ENCODE measurements around the gene PBRM1. TPM values are rescaled to one million over a fixed set of nuclear protein-coding genes. Genes with fewer than 3 reads are reported as not detected.

PBRM1 gene
- total RNA-seq, 1 donor from 2014 or later = 116 TPM

DNA sequence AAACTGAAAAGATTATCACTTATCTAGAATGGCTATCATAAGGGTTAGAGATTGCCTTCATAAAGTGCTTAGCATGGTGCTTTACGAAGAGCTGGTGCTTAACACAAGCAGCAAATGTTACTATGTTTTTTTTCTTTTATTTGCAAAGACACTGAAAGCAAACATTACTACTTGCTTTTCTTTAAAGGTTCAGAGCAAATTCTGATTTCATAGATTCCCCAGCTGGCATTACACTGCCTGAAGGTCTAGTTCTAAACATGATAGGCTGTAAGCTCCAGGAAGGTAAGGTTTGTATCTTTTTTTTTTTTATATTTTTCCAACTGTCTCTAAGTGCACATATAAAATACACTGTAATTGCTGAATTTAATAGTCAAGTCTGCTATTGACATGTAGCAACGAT lies 77.4 kb downstream of the PBRM1 start:
- no peak overlapping the region for H3K4me3 Mint-ChIP-seq
- TF ChIP-seq, protein P1, sequence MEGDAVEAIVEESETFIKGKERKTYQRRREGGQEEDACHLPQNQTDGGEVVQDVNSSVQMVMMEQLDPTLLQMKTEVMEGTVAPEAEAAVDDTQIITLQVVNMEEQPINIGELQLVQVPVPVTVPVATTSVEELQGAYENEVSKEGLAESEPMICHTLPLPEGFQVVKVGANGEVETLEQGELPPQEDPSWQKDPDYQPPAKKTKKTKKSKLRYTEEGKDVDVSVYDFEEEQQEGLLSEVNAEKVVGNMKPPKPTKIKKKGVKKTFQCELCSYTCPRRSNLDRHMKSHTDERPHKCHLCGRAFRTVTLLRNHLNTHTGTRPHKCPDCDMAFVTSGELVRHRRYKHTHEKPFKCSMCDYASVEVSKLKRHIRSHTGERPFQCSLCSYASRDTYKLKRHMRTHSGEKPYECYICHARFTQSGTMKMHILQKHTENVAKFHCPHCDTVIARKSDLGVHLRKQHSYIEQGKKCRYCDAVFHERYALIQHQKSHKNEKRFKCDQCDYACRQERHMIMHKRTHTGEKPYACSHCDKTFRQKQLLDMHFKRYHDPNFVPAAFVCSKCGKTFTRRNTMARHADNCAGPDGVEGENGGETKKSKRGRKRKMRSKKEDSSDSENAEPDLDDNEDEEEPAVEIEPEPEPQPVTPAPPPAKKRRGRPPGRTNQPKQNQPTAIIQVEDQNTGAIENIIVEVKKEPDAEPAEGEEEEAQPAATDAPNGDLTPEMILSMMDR (IDR thresholded peaks at IDR 0.05) = no peak
- no peak overlapping the region for H3K4me3 ChIP-seq
- H3K4me1 ChIP-seq = no peaks in the 10 kb centered on the region
- H3K9me3 Mint-ChIP-seq = no peaks in the 10 kb centered on the region
- H3K27me3 ChIP-seq = no peaks in the 10 kb centered on the region
- no peak overlapping the region for H3K4me2 ChIP-seq
- no peaks in the 10 kb centered on the region for H3K79me2 ChIP-seq (ENCODE audit: low read depth)
- H4K20me1 ChIP-seq (ENCODE audit: low read depth) = no peaks in the 10 kb centered on the region
- no peaks in the 10 kb centered on the region for H3K27me3 Mint-ChIP-seq (ENCODE audit: insufficient read depth, low read depth)
- H2AFZ ChIP-seq (replicated peaks) = no peak overlapping the region
- H3K9me3 ChIP-seq (ENCODE audit: low read depth) = no peaks in the 10 kb centered on the region
- H3F3A ChIP-seq (ENCODE audit: low read depth) = no peaks in the 10 kb centered on the region
- no peak overlapping the region for H3K9ac ChIP-seq
- no peak for DNase-seq (ENCODE audit: low spot score)
- no peaks in the 10 kb centered on the region for H3K36me3 ChIP-seq
- no peak overlapping the region for H3K27ac ChIP-seq
- peaks cover 44% of the 10 kb centered on the region for H3K36me3 Mint-ChIP-seq
- no peaks in the 10 kb centered on the region for H3K4me1 Mint-ChIP-seq
- H3K27ac Mint-ChIP-seq = no peak overlapping the region

DNA sequence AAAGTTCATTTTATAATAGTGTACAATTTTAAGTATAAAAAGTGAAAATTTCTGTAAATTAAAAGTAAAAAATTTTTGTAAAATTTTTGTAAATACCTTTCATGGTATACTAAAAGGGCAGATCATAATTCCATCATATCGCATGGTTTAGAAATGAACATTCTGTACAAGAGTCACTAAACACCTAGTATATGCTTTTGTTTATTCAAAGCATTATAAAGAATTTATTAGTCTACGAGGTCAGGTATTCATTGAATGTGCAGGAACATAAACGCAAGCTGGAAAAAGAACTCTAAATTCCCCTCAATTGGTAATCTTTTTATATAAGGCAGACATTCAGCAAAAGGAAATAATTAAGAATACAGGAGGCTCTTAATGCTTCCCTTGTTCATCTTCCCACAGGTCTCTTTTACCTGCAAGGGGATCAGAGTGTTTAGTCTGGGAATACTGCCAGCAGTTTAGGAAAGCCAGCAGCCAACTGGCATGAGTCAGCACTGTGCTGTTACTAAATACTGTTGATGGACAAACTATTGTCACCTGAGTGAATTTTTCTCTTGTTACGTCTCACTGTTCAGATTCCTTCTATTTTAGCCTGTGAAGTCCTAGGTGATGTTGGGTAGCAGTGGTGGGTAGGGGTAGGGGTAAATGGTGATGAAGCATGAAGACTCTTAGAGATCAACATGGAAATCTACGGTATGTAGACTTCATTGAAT lies 79.2 kb downstream of the PBRM1 start:
- no peaks in the 10 kb centered on the region for H3K4me1 Mint-ChIP-seq
- Histone ChIP-seq H3K4me1 (no peaks in the 10 kb centered on the region), H2AFZ (replicated peaks) (no peak overlapping the region), H3K9me3 (ENCODE audit: low read depth) (no peaks in the 10 kb centered on the region), H3K79me2 (ENCODE audit: low read depth) (no peaks in the 10 kb centered on the region), H3K9ac (no peak overlapping the region), H4K20me1 (ENCODE audit: low read depth) (no peaks in the 10 kb centered on the region), H3K27me3 (no peaks in the 10 kb centered on the region), H3K4me3 (no peak overlapping the region), H3F3A (ENCODE audit: low read depth) (no peaks in the 10 kb centered on the region), H3K4me2 (no peak overlapping the region), H3K36me3 (no peaks in the 10 kb centered on the region), H3K27ac (no peak overlapping the region)
- H3K4me3 Mint-ChIP-seq = no peak overlapping the region
- TF ChIP-seq, protein P1 (IDR thresholded peaks at IDR 0.05) = no peak
- TF ChIP-seq EZH2phosphoT487 (IDR thresholded peaks at IDR 0.05) (no peak), EZH2 (IDR thresholded peaks at IDR 0.05) (no peak)
- no peaks in the 10 kb centered on the region for H3K27me3 Mint-ChIP-seq (ENCODE audit: insufficient read depth, low read depth)
- peaks cover 8% of the 10 kb centered on the region for H3K9me3 Mint-ChIP-seq
- peaks cover 55% of the 10 kb centered on the region for H3K36me3 Mint-ChIP-seq
- DNase-seq (ENCODE audit: low spot score) = no peak
- H3K27ac Mint-ChIP-seq = no peak overlapping the region

DNA sequence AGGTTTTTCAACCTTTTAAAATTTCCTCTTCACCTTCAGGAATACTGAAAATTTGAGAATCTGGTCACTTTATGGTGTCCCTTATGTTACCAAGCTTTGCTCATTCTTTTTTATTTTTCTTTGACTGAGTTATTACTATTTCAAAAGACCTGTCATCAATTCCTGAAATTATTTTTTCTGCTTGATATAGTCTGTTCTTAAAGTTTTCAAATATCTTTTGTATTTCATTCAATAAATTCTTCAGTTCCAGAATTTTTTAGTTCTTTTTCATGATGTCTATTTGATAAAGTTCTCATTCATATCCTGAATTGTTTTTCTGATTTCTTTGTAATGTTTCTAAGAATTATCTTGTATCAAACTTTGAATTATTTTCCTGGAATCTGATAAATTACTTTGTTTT lies 85.5 kb downstream of the PBRM1 start:
- Histone ChIP-seq H3K27ac (no peak overlapping the region), H3K4me2 (no peak overlapping the region), H3K36me3 (peaks cover 16% of the 10 kb centered on the region), H3K79me2 (ENCODE audit: low read depth) (no peaks in the 10 kb centered on the region), H2AFZ (replicated peaks) (no peak overlapping the region), H3F3A (ENCODE audit: low read depth) (peaks cover 1% of the 10 kb centered on the region), H3K9ac (no peak overlapping the region), H3K4me3 (no peak overlapping the region), H3K4me1 (no peaks in the 10 kb centered on the region), H3K27me3 (no peaks in the 10 kb centered on the region), H4K20me1 (ENCODE audit: low read depth) (no peaks in the 10 kb centered on the region), H3K9me3 (ENCODE audit: low read depth) (no peaks in the 10 kb centered on the region)
- no peak for DNase-seq (ENCODE audit: low spot score)
- no peak overlapping the region for H3K4me3 Mint-ChIP-seq
- H3K36me3 Mint-ChIP-seq = peaks cover 76% of the 10 kb centered on the region
- no peaks in the 10 kb centered on the region for H3K27me3 Mint-ChIP-seq (ENCODE audit: insufficient read depth, low read depth)
- H3K27ac Mint-ChIP-seq = no peak overlapping the region
- TF ChIP-seq, protein P1 (IDR thresholded peaks at IDR 0.05) = no peak
- TF ChIP-seq EZH2phosphoT487 (IDR thresholded peaks at IDR 0.05) (no peak), EZH2 (IDR thresholded peaks at IDR 0.05) (no peak)
- peaks cover 26% of the 10 kb centered on the region for H3K9me3 Mint-ChIP-seq
- no peaks in the 10 kb centered on the region for H3K4me1 Mint-ChIP-seq

All from neural progenitor cell (in vitro differentiated cells).